ENCODE measurements around the gene STK39.

The STK39 gene

DNA sequence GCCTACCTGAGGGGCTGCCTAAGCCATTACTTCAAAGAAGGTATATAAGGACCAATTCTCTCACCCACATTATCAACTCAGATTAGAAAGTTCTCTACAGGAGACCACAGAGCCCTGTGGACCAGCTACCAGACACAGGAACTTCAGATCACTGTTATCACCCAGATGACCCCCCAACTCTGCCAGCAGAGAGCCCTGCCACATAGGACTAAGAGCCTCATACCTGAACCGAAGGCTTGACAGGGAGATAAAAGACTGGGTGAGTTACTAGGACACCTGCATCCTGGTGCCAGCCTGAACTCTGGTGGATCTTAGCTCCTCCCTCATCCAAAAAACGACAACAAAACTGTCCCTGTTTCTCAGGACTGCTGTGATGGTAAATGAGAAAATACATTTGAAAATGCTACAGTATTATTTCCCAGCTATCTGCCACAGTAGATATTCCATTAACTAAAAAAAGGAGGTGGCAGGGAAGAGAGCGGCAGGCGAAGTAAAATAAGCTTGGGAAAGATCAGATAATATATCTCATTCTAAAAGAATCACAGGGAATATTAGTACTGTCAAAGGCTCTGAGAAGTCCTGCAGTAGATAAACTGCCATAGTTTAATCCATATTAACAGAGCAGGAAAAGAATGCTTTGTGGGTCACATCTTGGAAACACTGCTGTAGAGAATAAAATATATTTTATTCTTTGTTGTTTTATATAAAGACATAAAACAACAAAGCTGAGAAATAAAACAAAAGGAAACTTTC is 79.7 kb downstream of the STK39 start:
- Histone ChIP-seq H4K8ac (ENCODE audit: low read length) (no peak overlapping the region), H3K4me2 (ENCODE audit: low read length, poor library complexity, severe bottlenecking) (no peak overlapping the region), H2BK120ac (ENCODE audit: low read depth, low read length) (no peak overlapping the region), H3K27me3 (ENCODE audit: control insufficient read depth in 1 of 2, insufficient read depth in 1 of 2, low read length in 2 of 2) (no peaks in the 10 kb centered on the region), H2AK5ac (ENCODE audit: low read length, severe bottlenecking) (peak overlapping the region; percentile 77), H3K27ac (ENCODE audit: low read length, poor library complexity, severe bottlenecking) (no peak overlapping the region), H2BK5ac (ENCODE audit: low read depth, low read length, poor library complexity, severe bottlenecking) (no peak overlapping the region), H3K9me3 (ENCODE audit: control insufficient read depth, low read length) (no peaks in the 10 kb centered on the region), H4K91ac (ENCODE audit: low read length) (no peak overlapping the region), H3K18ac (ENCODE audit: low read depth in 1 of 2, low read length in 2 of 2) (no peak overlapping the region), H3K4ac (ENCODE audit: low read depth in 1 of 2, low read length in 2 of 2) (no peak overlapping the region), H3K79me1 (replicated peaks; ENCODE audit: low read length, poor library complexity, severe bottlenecking) (peaks cover 34% of the 10 kb centered on the region), H3K9ac (ENCODE audit: low read length) (no peak overlapping the region), H3K36me3 (ENCODE audit: control insufficient read depth in 1 of 2, insufficient read depth in 2 of 2, low read depth in 1 of 2, low read length in 2 of 2) (peaks cover 6 to 14% of the 10 kb centered on the region in 2 experiments), H3K23ac (ENCODE audit: low read length in 2 of 2) (no peak overlapping the region), H2BK15ac (ENCODE audit: low read depth, poor library complexity, severe bottlenecking) (no peak overlapping the region), H2AFZ (ENCODE audit: low read depth, low read length) (no peak overlapping the region), H3K4me3 (ENCODE audit: insufficient read depth in 1 of 2, low read depth in 1 of 2, low read length in 2 of 2) (no peak overlapping the region), H2BK12ac (ENCODE audit: low read length in 2 of 2) (no peak overlapping the region), H3K4me1 (ENCODE audit: control insufficient read depth, insufficient read depth, low read depth, low read length) (peaks cover 10% of the 10 kb centered on the region), H3K14ac (ENCODE audit: low read length in 2 of 2) (no peak overlapping the region)
- WGBS, result 100% methylated on average over 1 of the region's 4 CpGs
- DNase-seq, result no peak

DNA sequence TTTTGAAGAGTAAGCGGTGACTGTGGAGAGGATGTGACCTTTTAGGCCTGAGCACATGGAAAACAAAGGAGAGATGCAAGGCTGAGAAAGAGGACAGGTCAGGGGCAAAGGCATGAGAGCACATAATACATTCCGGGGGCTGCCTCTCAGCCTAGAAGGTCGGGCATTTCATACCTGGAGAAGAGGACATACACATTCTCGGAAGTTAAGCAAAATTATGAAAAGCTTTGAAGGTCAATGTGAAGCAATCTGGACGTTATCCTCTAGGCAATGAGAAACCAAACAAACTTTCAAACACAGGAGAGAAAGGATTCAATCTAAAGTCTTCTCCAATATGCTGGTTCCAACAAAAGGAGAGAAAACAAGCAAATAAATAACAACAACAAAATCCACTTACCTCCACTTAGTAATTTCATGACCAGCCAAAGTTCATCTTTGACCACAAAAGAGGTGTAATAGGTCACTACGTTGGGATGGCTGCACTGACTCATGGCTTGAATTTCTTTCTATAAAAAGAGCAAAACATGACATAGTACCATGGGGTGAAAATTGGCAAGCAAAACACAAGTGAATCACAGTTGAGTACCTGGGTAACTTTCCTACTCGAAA is 80.4 kb downstream of the STK39 start:
- H3K79me1 ChIP-seq (replicated peaks; ENCODE audit: low read length, poor library complexity, severe bottlenecking), result peaks cover 34% of the 10 kb centered on the region

DNA sequence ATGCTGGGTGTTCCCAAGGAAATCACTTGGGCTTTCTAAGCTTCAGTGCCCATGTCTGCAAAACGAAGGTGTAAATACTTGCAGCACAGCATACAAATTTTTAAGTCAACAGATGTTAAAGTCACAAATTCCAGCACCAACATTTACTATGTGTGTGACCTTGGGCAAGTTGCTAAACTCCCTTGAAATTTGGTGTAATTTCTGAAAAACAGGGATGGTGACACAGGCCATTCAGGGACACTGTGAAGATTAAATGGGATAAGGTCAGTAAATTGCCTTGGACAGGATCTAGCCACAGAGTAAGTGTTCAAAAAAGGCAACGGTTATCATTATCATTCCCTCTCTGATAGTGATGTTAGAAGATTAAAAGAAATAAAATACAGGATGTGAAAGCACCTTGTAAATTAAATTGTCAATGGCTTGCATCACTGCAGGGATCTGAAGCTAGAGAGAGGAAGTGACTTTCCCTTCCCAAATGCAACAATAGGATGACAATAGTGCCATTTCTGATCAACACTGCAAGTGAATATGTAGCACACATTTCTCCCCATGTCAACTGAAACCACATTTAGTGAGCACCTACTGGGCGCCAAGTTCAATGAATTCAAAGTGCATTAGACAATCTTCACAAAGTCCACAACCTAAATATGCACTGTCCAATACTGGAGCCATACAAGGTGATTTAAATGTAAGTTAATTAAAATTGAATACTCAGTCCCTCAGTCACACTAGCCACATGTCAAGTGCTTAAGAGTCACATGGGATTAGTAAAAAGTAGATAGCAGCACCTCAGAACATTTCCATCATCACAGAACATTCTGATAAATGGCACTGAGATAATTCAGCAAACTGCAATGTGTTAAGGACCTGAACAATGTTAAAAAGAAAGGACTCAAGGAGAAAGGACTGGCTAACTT is 81.2 kb downstream of the STK39 start:
- Histone ChIP-seq H3K4ac (ENCODE audit: low read depth in 1 of 2, low read length in 2 of 2) (no peak overlapping the region), H3K4me1 (ENCODE audit: control insufficient read depth, insufficient read depth, low read depth, low read length) (peaks cover 10% of the 10 kb centered on the region), H3K4me2 (ENCODE audit: low read length, poor library complexity, severe bottlenecking) (no peak overlapping the region), H3K27me3 (ENCODE audit: control insufficient read depth in 1 of 2, insufficient read depth in 1 of 2, low read length in 2 of 2) (no peaks in the 10 kb centered on the region), H3K18ac (ENCODE audit: low read depth in 1 of 2, low read length in 2 of 2) (no peak overlapping the region), H4K8ac (ENCODE audit: low read length) (no peak overlapping the region), H4K91ac (ENCODE audit: low read length) (no peak overlapping the region), H3K4me3 (ENCODE audit: insufficient read depth in 1 of 2, low read depth in 1 of 2, low read length in 2 of 2) (peak overlapping the region in 1 of 2 experiments; percentile 48), H2BK5ac (ENCODE audit: low read depth, low read length, poor library complexity, severe bottlenecking) (no peak overlapping the region), H3K27ac (ENCODE audit: low read length, poor library complexity, severe bottlenecking) (no peak overlapping the region), H3K14ac (ENCODE audit: low read length in 2 of 2) (no peak overlapping the region), H2BK120ac (ENCODE audit: low read depth, low read length) (no peak overlapping the region), H3K36me3 (ENCODE audit: control insufficient read depth in 1 of 2, insufficient read depth in 2 of 2, low read depth in 1 of 2, low read length in 2 of 2) (peaks cover 6 to 14% of the 10 kb centered on the region in 2 experiments), H2BK15ac (ENCODE audit: low read depth, poor library complexity, severe bottlenecking) (no peak overlapping the region), H2BK12ac (ENCODE audit: low read length in 2 of 2) (no peak overlapping the region), H2AFZ (ENCODE audit: low read depth, low read length) (no peak overlapping the region), H3K9me3 (ENCODE audit: control insufficient read depth, low read length) (no peaks in the 10 kb centered on the region), H3K9ac (ENCODE audit: low read length) (peak overlapping the region; percentile 57), H3K23ac (ENCODE audit: low read length in 2 of 2) (no peak overlapping the region), H2AK5ac (ENCODE audit: low read length, severe bottlenecking) (no peak overlapping the region), H3K79me1 (replicated peaks; ENCODE audit: low read length, poor library complexity, severe bottlenecking) (peaks cover 31% of the 10 kb centered on the region)
- 92% methylated on average over 2 of the region's 3 CpGs for WGBS
- no peak for DNase-seq

More for the DNA sequence above, 80.4 kb downstream of the STK39 start:
- Histone ChIP-seq H4K8ac (ENCODE audit: low read length) (no peak overlapping the region), H3K14ac (ENCODE audit: low read length in 2 of 2) (no peak overlapping the region), H2AK5ac (ENCODE audit: low read length, severe bottlenecking) (no peak overlapping the region), H3K4me2 (ENCODE audit: low read length, poor library complexity, severe bottlenecking) (no peak overlapping the region), H3K4me3 (ENCODE audit: insufficient read depth in 1 of 2, low read depth in 1 of 2, low read length in 2 of 2) (no peak overlapping the region), H2BK15ac (ENCODE audit: low read depth, poor library complexity, severe bottlenecking) (no peak overlapping the region), H3K27me3 (ENCODE audit: control insufficient read depth in 1 of 2, insufficient read depth in 1 of 2, low read length in 2 of 2) (no peaks in the 10 kb centered on the region), H2BK5ac (ENCODE audit: low read depth, low read length, poor library complexity, severe bottlenecking) (no peak overlapping the region), H3K23ac (ENCODE audit: low read length in 2 of 2) (no peak overlapping the region), H3K4ac (ENCODE audit: low read depth in 1 of 2, low read length in 2 of 2) (no peak overlapping the region), H3K9ac (ENCODE audit: low read length) (no peak overlapping the region), H3K9me3 (ENCODE audit: control insufficient read depth, low read length) (no peaks in the 10 kb centered on the region), H4K91ac (ENCODE audit: low read length) (no peak overlapping the region), H3K36me3 (ENCODE audit: control insufficient read depth in 1 of 2, insufficient read depth in 2 of 2, low read depth in 1 of 2, low read length in 2 of 2) (peaks cover 6 to 14% of the 10 kb centered on the region in 2 experiments), H3K27ac (ENCODE audit: low read length, poor library complexity, severe bottlenecking) (no peak overlapping the region), H2BK120ac (ENCODE audit: low read depth, low read length) (no peak overlapping the region), H3K4me1 (ENCODE audit: control insufficient read depth, insufficient read depth, low read depth, low read length) (peaks cover 10% of the 10 kb centered on the region), H3K18ac (ENCODE audit: low read depth in 1 of 2, low read length in 2 of 2) (no peak overlapping the region), H2AFZ (ENCODE audit: low read depth, low read length) (no peak overlapping the region), H2BK12ac (ENCODE audit: low read length in 2 of 2) (no peak overlapping the region)
- peak; percentile 28 for DNase-seq
- 80% methylated on average over 7 of the region's 7 CpGs for WGBS

DNA sequence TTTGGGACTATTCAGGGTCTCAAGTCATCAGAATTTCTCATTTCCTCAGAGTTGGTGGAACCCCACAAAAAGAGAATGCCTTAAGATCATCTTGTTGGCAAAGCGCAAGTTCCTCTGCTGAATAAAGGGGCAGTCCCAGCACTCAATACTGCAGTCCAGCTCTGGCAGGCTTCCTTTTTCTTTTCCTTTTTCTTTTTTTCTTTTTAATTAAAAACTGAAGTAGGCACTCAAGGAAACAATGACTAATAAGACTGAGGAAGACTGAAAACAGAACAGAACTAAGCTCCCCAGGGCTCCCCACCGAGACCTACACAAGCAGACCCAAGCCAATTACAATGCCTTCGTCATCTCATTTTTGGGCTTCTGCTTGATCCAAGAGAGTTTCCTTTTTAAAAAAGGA is 82.0 kb downstream of the STK39 start:
- Histone ChIP-seq H3K23ac (ENCODE audit: low read length in 2 of 2) (no peak overlapping the region), H3K4ac (ENCODE audit: low read depth in 1 of 2, low read length in 2 of 2) (no peak overlapping the region), H3K4me3 (ENCODE audit: insufficient read depth in 1 of 2, low read depth in 1 of 2, low read length in 2 of 2) (peak overlapping the region in 1 of 2 experiments; percentile 52), H3K79me1 (replicated peaks; ENCODE audit: low read length, poor library complexity, severe bottlenecking) (peaks cover 28% of the 10 kb centered on the region), H2AFZ (ENCODE audit: low read depth, low read length) (no peak overlapping the region), H2BK5ac (ENCODE audit: low read depth, low read length, poor library complexity, severe bottlenecking) (no peak overlapping the region), H3K27ac (ENCODE audit: low read length, poor library complexity, severe bottlenecking) (no peak overlapping the region), H3K4me1 (ENCODE audit: control insufficient read depth, insufficient read depth, low read depth, low read length) (peaks cover 10% of the 10 kb centered on the region), H2BK15ac (ENCODE audit: low read depth, poor library complexity, severe bottlenecking) (no peak overlapping the region), H3K9me3 (ENCODE audit: control insufficient read depth, low read length) (no peaks in the 10 kb centered on the region), H3K27me3 (ENCODE audit: control insufficient read depth in 1 of 2, insufficient read depth in 1 of 2, low read length in 2 of 2) (no peaks in the 10 kb centered on the region), H3K4me2 (ENCODE audit: low read length, poor library complexity, severe bottlenecking) (no peak overlapping the region), H2AK5ac (ENCODE audit: low read length, severe bottlenecking) (no peak overlapping the region), H3K36me3 (ENCODE audit: control insufficient read depth in 1 of 2, insufficient read depth in 2 of 2, low read depth in 1 of 2, low read length in 2 of 2) (peaks cover 1 to 18% of the 10 kb centered on the region in 2 experiments), H3K9ac (ENCODE audit: low read length) (peak overlapping the region; percentile 76), H3K14ac (ENCODE audit: low read length in 2 of 2) (no peak overlapping the region), H2BK12ac (ENCODE audit: low read length in 2 of 2) (no peak overlapping the region), H4K8ac (ENCODE audit: low read length) (no peak overlapping the region), H3K18ac (ENCODE audit: low read depth in 1 of 2, low read length in 2 of 2) (no peak overlapping the region), H4K91ac (ENCODE audit: low read length) (no peak overlapping the region), H2BK120ac (ENCODE audit: low read depth, low read length) (no peak overlapping the region)
- no peak for DNase-seq
- 93% methylated on average over 3 of the region's 3 CpGs for WGBS

Data from mesenchymal stem cell (in vitro differentiated cells and primary cell).